ENCODE results near the gene SORT1. TPM values are rescaled to one million over a fixed set of nuclear protein-coding genes. Genes with fewer than 3 reads are reported as not detected.

The SORT1 gene
- total and polyA plus RNA-seq, 2 of the 13 experiments (the other 11 are each of a cell fraction or from before 2014, with no cell fraction given), result 32.4 to 93.0 TPM

DNA sequence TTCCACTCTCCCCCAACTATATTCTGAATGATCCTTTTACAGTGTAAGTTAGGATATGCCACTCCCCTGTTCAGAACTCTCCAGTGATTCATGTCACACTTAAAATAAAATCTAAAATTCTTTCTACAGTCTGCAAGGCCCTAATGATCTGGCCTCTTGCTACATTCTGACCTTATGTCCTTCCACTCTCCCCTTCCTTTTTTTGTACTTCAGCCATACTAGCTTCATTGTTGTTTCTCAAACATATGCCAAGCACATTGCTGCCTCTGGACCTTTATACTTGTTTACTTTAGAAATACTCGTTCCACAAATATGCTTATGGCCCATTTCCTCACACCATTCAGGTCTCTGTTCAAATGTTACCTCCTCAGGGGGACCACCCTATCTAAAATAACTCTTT lies 43.4 kb upstream of the SORT1 start (continued):
- TF ChIP-seq CREM (IDR thresholded peaks at IDR 0.05) (peak; percentile 36; the same call in 1 of the 2 replicates), CREM (CRISPR knock-in tag; IDR thresholded peaks at IDR 0.05) (no peak), NFKB2 (CRISPR knock-in tag; IDR thresholded peaks at IDR 0.05; ENCODE audit: borderline replicate concordance) (no peak), GFI1 (CRISPR knock-in tag; IDR thresholded peaks at IDR 0.05; ENCODE audit: borderline replicate concordance) (peak; percentile 88; the same call in 1 of the 2 replicates), ATAD3A (CRISPR knock-in tag; IDR thresholded peaks at IDR 0.05) (no peak), ZNF569 (CRISPR knock-in tag; IDR thresholded peaks at IDR 0.05; ENCODE audit: borderline replicate concordance) (no peak), ZNF639 (CRISPR knock-in tag; conservative IDR thresholded peaks at IDR 0.05) (no peak), CCAR2 (optimal IDR thresholded peaks at IDR 0.05; ENCODE audit: low read depth, low read length) (no peak), NR3C1 (CRISPR knock-in tag; IDR thresholded peaks at IDR 0.05) (no peak), SYNCRIP (IDR thresholded peaks at IDR 0.05; ENCODE audit: insufficient read depth, low read depth, low read length) (no peak), ZNF160 (CRISPR knock-in tag; IDR thresholded peaks at IDR 0.05) (no peak), ZNF264 (CRISPR knock-in tag; IDR thresholded peaks at IDR 0.05) (no peak), RXRB (CRISPR knock-in tag; IDR thresholded peaks at IDR 0.05; ENCODE audit: borderline replicate concordance) (peak; percentile 73), IKZF4 (CRISPR knock-in tag; IDR thresholded peaks at IDR 0.05; ENCODE audit: borderline replicate concordance, low read depth, not compliant biosample characterization) (no peak), FOXP1 (IDR thresholded peaks at IDR 0.05) (0 out of 2 replicates have a peak, but pooled peaks have one; percentile 11), FOXP1 (CRISPR knock-in tag; IDR thresholded peaks at IDR 0.05) (peak; percentile 69), CEBPB (IDR thresholded peaks at IDR 0.05; ENCODE audit: borderline replicate concordance, low read depth, low read length) (peak; percentile 59), IKZF5 (CRISPR knock-in tag; IDR thresholded peaks at IDR 0.05) (0 out of 2 replicates have a peak, but pooled peaks have one; percentile 26), RNF2 (conservative IDR thresholded peaks at IDR 0.05; ENCODE audit: low read depth) (0 out of 2 replicates have a peak, but pooled peaks have one; percentile 39), HHEX (CRISPR knock-in tag; IDR thresholded peaks at IDR 0.05) (peak; percentile 99)
- TF ChIP-seq, protein P1, sequence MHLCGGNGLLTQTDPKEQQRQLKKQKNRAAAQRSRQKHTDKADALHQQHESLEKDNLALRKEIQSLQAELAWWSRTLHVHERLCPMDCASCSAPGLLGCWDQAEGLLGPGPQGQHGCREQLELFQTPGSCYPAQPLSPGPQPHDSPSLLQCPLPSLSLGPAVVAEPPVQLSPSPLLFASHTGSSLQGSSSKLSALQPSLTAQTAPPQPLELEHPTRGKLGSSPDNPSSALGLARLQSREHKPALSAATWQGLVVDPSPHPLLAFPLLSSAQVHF (CRISPR knock-in tag; IDR thresholded peaks at IDR 0.05), result no peak
- TF ChIP-seq, protein P2, sequence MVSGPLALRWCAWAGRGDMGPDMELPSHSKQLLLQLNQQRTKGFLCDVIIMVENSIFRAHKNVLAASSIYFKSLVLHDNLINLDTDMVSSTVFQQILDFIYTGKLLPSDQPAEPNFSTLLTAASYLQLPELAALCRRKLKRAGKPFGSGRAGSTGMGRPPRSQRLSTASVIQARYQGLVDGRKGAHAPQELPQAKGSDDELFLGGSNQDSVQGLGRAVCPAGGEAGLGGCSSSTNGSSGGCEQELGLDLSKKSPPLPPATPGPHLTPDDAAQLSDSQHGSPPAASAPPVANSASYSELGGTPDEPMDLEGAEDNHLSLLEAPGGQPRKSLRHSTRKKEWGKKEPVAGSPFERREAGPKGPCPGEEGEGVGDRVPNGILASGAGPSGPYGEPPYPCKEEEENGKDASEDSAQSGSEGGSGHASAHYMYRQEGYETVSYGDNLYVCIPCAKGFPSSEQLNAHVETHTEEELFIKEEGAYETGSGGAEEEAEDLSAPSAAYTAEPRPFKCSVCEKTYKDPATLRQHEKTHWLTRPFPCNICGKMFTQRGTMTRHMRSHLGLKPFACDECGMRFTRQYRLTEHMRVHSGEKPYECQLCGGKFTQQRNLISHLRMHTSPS (CRISPR knock-in tag; IDR thresholded peaks at IDR 0.05; ENCODE audit: low read depth), result no peak
- TF ChIP-seq, protein P3, sequence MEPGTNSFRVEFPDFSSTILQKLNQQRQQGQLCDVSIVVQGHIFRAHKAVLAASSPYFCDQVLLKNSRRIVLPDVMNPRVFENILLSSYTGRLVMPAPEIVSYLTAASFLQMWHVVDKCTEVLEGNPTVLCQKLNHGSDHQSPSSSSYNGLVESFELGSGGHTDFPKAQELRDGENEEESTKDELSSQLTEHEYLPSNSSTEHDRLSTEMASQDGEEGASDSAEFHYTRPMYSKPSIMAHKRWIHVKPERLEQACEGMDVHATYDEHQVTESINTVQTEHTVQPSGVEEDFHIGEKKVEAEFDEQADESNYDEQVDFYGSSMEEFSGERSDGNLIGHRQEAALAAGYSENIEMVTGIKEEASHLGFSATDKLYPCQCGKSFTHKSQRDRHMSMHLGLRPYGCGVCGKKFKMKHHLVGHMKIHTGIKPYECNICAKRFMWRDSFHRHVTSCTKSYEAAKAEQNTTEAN (CRISPR knock-in tag; conservative IDR thresholded peaks at IDR 0.05), result no peak
- TF ChIP-seq, protein P4, sequence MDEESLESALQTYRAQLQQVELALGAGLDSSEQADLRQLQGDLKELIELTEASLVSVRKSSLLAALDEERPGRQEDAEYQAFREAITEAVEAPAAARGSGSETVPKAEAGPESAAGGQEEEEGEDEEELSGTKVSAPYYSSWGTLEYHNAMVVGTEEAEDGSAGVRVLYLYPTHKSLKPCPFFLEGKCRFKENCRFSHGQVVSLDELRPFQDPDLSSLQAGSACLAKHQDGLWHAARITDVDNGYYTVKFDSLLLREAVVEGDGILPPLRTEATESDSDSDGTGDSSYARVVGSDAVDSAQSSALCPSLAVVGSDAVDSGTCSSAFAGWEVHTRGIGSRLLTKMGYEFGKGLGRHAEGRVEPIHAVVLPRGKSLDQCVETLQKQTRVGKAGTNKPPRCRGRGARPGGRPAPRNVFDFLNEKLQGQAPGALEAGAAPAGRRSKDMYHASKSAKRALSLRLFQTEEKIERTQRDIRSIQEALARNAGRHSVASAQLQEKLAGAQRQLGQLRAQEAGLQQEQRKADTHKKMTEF (CRISPR knock-in tag; IDR thresholded peaks at IDR 0.05), result peak; percentile 79
